ENCODE data around the gene NFYC.

NFYC gene

GRCh38 chr1:40818264-40818961, 126.9 kb downstream of the NFYC start:
- DNase-seq (ENCODE audit: low spot score) (no peak), FAIRE-seq (no peak)

- no peak for DNase-seq (ENCODE audit: low spot score)
- FAIRE-seq, result no peak
Observed at GRCh38 chr1:40819101-40819500, 127.6 kb downstream of the NFYC start.

- FAIRE-seq, result no peak
- DNase-seq (ENCODE audit: low spot score), result no peak
Observed at GRCh38 chr1:40820251-40820797, 128.8 kb downstream of the NFYC start.

Data from RCC 7860 (cell line).